ENCODE measurements around the gene TSN.
A peak's percentile ranks its signal among the peaks of the same experiment; 100 is the strongest.

The TSN gene

GRCh38 chr2:121707344-121707919 lies 48.0 kb upstream of the TSN start (continued):
- 0 out of 2 replicates have a peak, but pooled peaks have one; percentile 30 for TF ChIP-seq ZBTB44 (tag by site-specific recombination; IDR thresholded peaks at IDR 0.05)
- peak; percentile 24 for TF ChIP-seq ZNF335 (tag by site-specific recombination; conservative IDR thresholded peaks at IDR 0.05)
- TF ChIP-seq SP2 (tag by site-specific recombination; IDR thresholded peaks at IDR 0.05) = no peak
- 0 out of 2 replicates have a peak, but pooled peaks have one; percentile 15 for TF ChIP-seq PRDM4 (tag by site-specific recombination; IDR thresholded peaks at IDR 0.05)
- no peak for TF ChIP-seq ZBTB17 (tag by site-specific recombination; IDR thresholded peaks at IDR 0.05)
- TF ChIP-seq ZNF449 (tag by site-specific recombination; IDR thresholded peaks at IDR 0.05) = 0 out of 2 replicates have a peak, but pooled peaks have one; percentile 12
- no peak for TF ChIP-seq ZNF76 (tag by site-specific recombination; IDR thresholded peaks at IDR 0.05; ENCODE audit: borderline replicate concordance, low read depth)
- TF ChIP-seq REST (tag by site-specific recombination; IDR thresholded peaks at IDR 0.05) = no peak
- peak; percentile 52; the same call in 1 of the 2 replicates for TF ChIP-seq ZNF629 (tag by site-specific recombination; IDR thresholded peaks at IDR 0.05)
- peak; percentile 82 for TF ChIP-seq ZNF24 (tag by site-specific recombination; IDR thresholded peaks at IDR 0.05)
- no peak for TF ChIP-seq ZNF214 (tag by site-specific recombination; IDR thresholded peaks at IDR 0.05; ENCODE audit: borderline replicate concordance)
- peak; percentile 48; the same call in 1 of the 2 replicates for TF ChIP-seq KLF10 (tag by site-specific recombination; IDR thresholded peaks at IDR 0.05)
- TF ChIP-seq GLI2 (tag by site-specific recombination; IDR thresholded peaks at IDR 0.05; ENCODE audit: borderline replicate concordance, low read depth) = no peak
- TF ChIP-seq TSHZ1 (tag by site-specific recombination; IDR thresholded peaks at IDR 0.05; ENCODE audit: borderline replicate concordance) = peak; percentile 85
- peak; percentile 73 for TF ChIP-seq PRDM6 (tag by site-specific recombination; IDR thresholded peaks at IDR 0.05)
- TF ChIP-seq ZNF830 (tag by site-specific recombination; IDR thresholded peaks at IDR 0.05; ENCODE audit: low read depth) = no peak
- no peak for TF ChIP-seq ZNF548 (tag by site-specific recombination; IDR thresholded peaks at IDR 0.05)
- no peak for TF ChIP-seq ZNF112 (tag by site-specific recombination; IDR thresholded peaks at IDR 0.05)
- TF ChIP-seq INSM2 (tag by site-specific recombination; IDR thresholded peaks at IDR 0.05) = peak; percentile 47
- TF ChIP-seq ZNF174 (tag by site-specific recombination; IDR thresholded peaks at IDR 0.05) = no peak
- TF ChIP-seq OVOL3 (tag by site-specific recombination; IDR thresholded peaks at IDR 0.05) = peak; percentile 57; the same call in 1 of the 2 replicates
- 0 out of 2 replicates have a peak, but pooled peaks have one; percentile 42 for TF ChIP-seq ZNF10 (tag by site-specific recombination; IDR thresholded peaks at IDR 0.05)

Measured in HEK293 (cell line).